Measurements from ENCODE around the gene MS4A6A.

Gene MS4A6A

GRCh38 chr11:60175860-60176275 is 7.0 kb downstream of the MS4A6A start:
- Histone ChIP-seq H3K9ac (ENCODE audit: low read depth, low read length) (no peak overlapping the region), H3K4me1 (ENCODE audit: control insufficient read depth, insufficient read depth, low read length) (no peaks in the 10 kb centered on the region), H3K36me3 (ENCODE audit: insufficient read depth, low read length) (no peaks in the 10 kb centered on the region), H3K4me3 (ENCODE audit: low read length) (no peak overlapping the region), H3K27me3 (ENCODE audit: control insufficient read depth, insufficient read depth, low read length) (no peaks in the 10 kb centered on the region), H3K4me2 (ENCODE audit: low read length) (no peak overlapping the region), H3K9me3 (replicated peaks; ENCODE audit: low read length) (no peaks in the 10 kb centered on the region)

GRCh38 chr11:60172011-60172410 is 10.9 kb downstream of the MS4A6A start:
- H3K36me3 ChIP-seq (ENCODE audit: insufficient read depth, low read length) = no peaks in the 10 kb centered on the region
- H3K9ac ChIP-seq (ENCODE audit: low read depth, low read length) = no peak overlapping the region
- H3K27me3 ChIP-seq (ENCODE audit: control insufficient read depth, insufficient read depth, low read length) = no peaks in the 10 kb centered on the region
- H3K9me3 ChIP-seq (replicated peaks; ENCODE audit: low read length) = no peaks in the 10 kb centered on the region
- H3K4me3 ChIP-seq (ENCODE audit: low read length) = no peak overlapping the region
- H3K4me1 ChIP-seq (ENCODE audit: control insufficient read depth, insufficient read depth, low read length) = no peaks in the 10 kb centered on the region
- H3K4me2 ChIP-seq (ENCODE audit: low read length) = no peak overlapping the region

- Histone ChIP-seq H3K27me3 (ENCODE audit: control insufficient read depth, insufficient read depth, low read length) (no peaks in the 10 kb centered on the region), H3K4me2 (ENCODE audit: low read length) (no peak overlapping the region), H3K36me3 (ENCODE audit: insufficient read depth, low read length) (no peaks in the 10 kb centered on the region), H3K4me1 (ENCODE audit: control insufficient read depth, insufficient read depth, low read length) (no peaks in the 10 kb centered on the region), H3K9me3 (replicated peaks; ENCODE audit: low read length) (no peaks in the 10 kb centered on the region), H3K9ac (ENCODE audit: low read depth, low read length) (no peak overlapping the region), H3K4me3 (ENCODE audit: low read length) (no peak overlapping the region)
These were observed 12.3 kb downstream of the MS4A6A start for GRCh38 chr11:60170566-60170965.

- no peak overlapping the region for H3K4me2 ChIP-seq (ENCODE audit: low read length)
- H3K4me3 ChIP-seq (ENCODE audit: low read length) = no peak overlapping the region
- no peaks in the 10 kb centered on the region for H3K4me1 ChIP-seq (ENCODE audit: control insufficient read depth, insufficient read depth, low read length)
- no peaks in the 10 kb centered on the region for H3K27me3 ChIP-seq (ENCODE audit: control insufficient read depth, insufficient read depth, low read length)
- no peak overlapping the region for H3K9ac ChIP-seq (ENCODE audit: low read depth, low read length)
- H3K36me3 ChIP-seq (ENCODE audit: insufficient read depth, low read length) = no peaks in the 10 kb centered on the region
- H3K9me3 ChIP-seq (replicated peaks; ENCODE audit: low read length) = no peaks in the 10 kb centered on the region
These were observed 13.5 kb downstream of the MS4A6A start for GRCh38 chr11:60169264-60169915.

- Histone ChIP-seq H3K4me3 (ENCODE audit: low read length) (no peak overlapping the region), H3K9ac (ENCODE audit: low read depth, low read length) (no peak overlapping the region), H3K9me3 (replicated peaks; ENCODE audit: low read length) (no peaks in the 10 kb centered on the region), H3K4me1 (ENCODE audit: control insufficient read depth, insufficient read depth, low read length) (no peaks in the 10 kb centered on the region), H3K4me2 (ENCODE audit: low read length) (no peak overlapping the region), H3K27me3 (ENCODE audit: control insufficient read depth, insufficient read depth, low read length) (no peaks in the 10 kb centered on the region), H3K36me3 (ENCODE audit: insufficient read depth, low read length) (no peaks in the 10 kb centered on the region)
These were observed 14.6 kb downstream of the MS4A6A start for GRCh38 chr11:60168306-60168705.

- Histone ChIP-seq H3K9ac (ENCODE audit: low read depth, low read length) (no peak overlapping the region), H3K4me3 (ENCODE audit: low read length) (no peak overlapping the region), H3K9me3 (replicated peaks; ENCODE audit: low read length) (no peaks in the 10 kb centered on the region), H3K36me3 (ENCODE audit: insufficient read depth, low read length) (no peaks in the 10 kb centered on the region), H3K27me3 (ENCODE audit: control insufficient read depth, insufficient read depth, low read length) (no peaks in the 10 kb centered on the region), H3K4me2 (ENCODE audit: low read length) (no peak overlapping the region), H3K4me1 (ENCODE audit: control insufficient read depth, insufficient read depth, low read length) (no peaks in the 10 kb centered on the region)
These were observed 16.9 kb downstream of the MS4A6A start for GRCh38 chr11:60165951-60166350.

- Histone ChIP-seq H3K4me1 (ENCODE audit: control insufficient read depth, insufficient read depth, low read length) (no peaks in the 10 kb centered on the region), H3K27me3 (ENCODE audit: control insufficient read depth, insufficient read depth, low read length) (no peaks in the 10 kb centered on the region), H3K36me3 (ENCODE audit: insufficient read depth, low read length) (no peaks in the 10 kb centered on the region), H3K9ac (ENCODE audit: low read depth, low read length) (no peak overlapping the region), H3K9me3 (replicated peaks; ENCODE audit: low read length) (no peaks in the 10 kb centered on the region), H3K4me3 (ENCODE audit: low read length) (no peak overlapping the region), H3K4me2 (ENCODE audit: low read length) (no peak overlapping the region)
These were observed 17.3 kb downstream of the MS4A6A start for GRCh38 chr11:60165538-60165937.

- no peaks in the 10 kb centered on the region for H3K27me3 ChIP-seq (ENCODE audit: control insufficient read depth, insufficient read depth, low read length)
- no peaks in the 10 kb centered on the region for H3K9me3 ChIP-seq (replicated peaks; ENCODE audit: low read length)
- H3K9ac ChIP-seq (ENCODE audit: low read depth, low read length) = no peak overlapping the region
- H3K36me3 ChIP-seq (ENCODE audit: insufficient read depth, low read length) = no peaks in the 10 kb centered on the region
- no peak overlapping the region for H3K4me2 ChIP-seq (ENCODE audit: low read length)
- no peaks in the 10 kb centered on the region for H3K4me1 ChIP-seq (ENCODE audit: control insufficient read depth, insufficient read depth, low read length)
- H3K4me3 ChIP-seq (ENCODE audit: low read length) = no peak overlapping the region
These were observed 18.3 kb downstream of the MS4A6A start for GRCh38 chr11:60164550-60165075.

GRCh38 chr11:60161766-60162165 is 21.1 kb downstream of the MS4A6A start:
- H3K4me1 ChIP-seq (ENCODE audit: control insufficient read depth, insufficient read depth, low read length) = no peaks in the 10 kb centered on the region
- no peak overlapping the region for H3K9ac ChIP-seq (ENCODE audit: low read depth, low read length)
- no peaks in the 10 kb centered on the region for H3K36me3 ChIP-seq (ENCODE audit: insufficient read depth, low read length)
- H3K27me3 ChIP-seq (ENCODE audit: control insufficient read depth, insufficient read depth, low read length) = no peaks in the 10 kb centered on the region
- H3K4me2 ChIP-seq (ENCODE audit: low read length) = no peak overlapping the region
- no peak overlapping the region for H3K4me3 ChIP-seq (ENCODE audit: low read length)
- H3K9me3 ChIP-seq (replicated peaks; ENCODE audit: low read length) = no peaks in the 10 kb centered on the region

GRCh38 chr11:60161107-60161506 is 21.8 kb downstream of the MS4A6A start:
- H3K36me3 ChIP-seq (ENCODE audit: insufficient read depth, low read length) = no peaks in the 10 kb centered on the region
- H3K9ac ChIP-seq (ENCODE audit: low read depth, low read length) = no peak overlapping the region
- H3K4me1 ChIP-seq (ENCODE audit: control insufficient read depth, insufficient read depth, low read length) = no peaks in the 10 kb centered on the region
- H3K9me3 ChIP-seq (replicated peaks; ENCODE audit: low read length) = no peaks in the 10 kb centered on the region
- no peaks in the 10 kb centered on the region for H3K27me3 ChIP-seq (ENCODE audit: control insufficient read depth, insufficient read depth, low read length)
- H3K4me3 ChIP-seq (ENCODE audit: low read length) = no peak overlapping the region
- no peak overlapping the region for H3K4me2 ChIP-seq (ENCODE audit: low read length)

- H3K4me2 ChIP-seq (ENCODE audit: low read length) = no peak overlapping the region
- H3K36me3 ChIP-seq (ENCODE audit: insufficient read depth, low read length) = no peaks in the 10 kb centered on the region
- H3K9ac ChIP-seq (ENCODE audit: low read depth, low read length) = no peak overlapping the region
- H3K4me1 ChIP-seq (ENCODE audit: control insufficient read depth, insufficient read depth, low read length) = no peaks in the 10 kb centered on the region
- no peaks in the 10 kb centered on the region for H3K27me3 ChIP-seq (ENCODE audit: control insufficient read depth, insufficient read depth, low read length)
- H3K9me3 ChIP-seq (replicated peaks; ENCODE audit: low read length) = no peaks in the 10 kb centered on the region
- H3K4me3 ChIP-seq (ENCODE audit: low read length) = no peak overlapping the region
These were observed 23.0 kb downstream of the MS4A6A start for GRCh38 chr11:60159868-60160267.

- Histone ChIP-seq H3K4me2 (ENCODE audit: low read length) (no peak overlapping the region), H3K27me3 (ENCODE audit: control insufficient read depth, insufficient read depth, low read length) (no peaks in the 10 kb centered on the region), H3K9ac (ENCODE audit: low read depth, low read length) (no peak overlapping the region), H3K36me3 (ENCODE audit: insufficient read depth, low read length) (no peaks in the 10 kb centered on the region), H3K4me3 (ENCODE audit: low read length) (no peak overlapping the region), H3K9me3 (replicated peaks; ENCODE audit: low read length) (no peaks in the 10 kb centered on the region), H3K4me1 (ENCODE audit: control insufficient read depth, insufficient read depth, low read length) (no peaks in the 10 kb centered on the region)
These were observed 23.6 kb downstream of the MS4A6A start for GRCh38 chr11:60159284-60159683.
